Vagina (tissue), 2 donors: ENCODE results near the gene LY6G5C. TPM values are rescaled to one million over a fixed set of nuclear protein-coding genes. Genes with fewer than 3 reads are reported as not detected.
"Not testable (repeated sequence)": the region's sequence is repeated elsewhere in the genome, so short reads cannot be mapped to it uniquely, and the experiment has no call there.

Experiments used
- DNase-seq, 2 donors: peaks; one replicate each; pipeline ENCODE4 v3.0.0-alpha.2; 2017; ENCODE audit errors: extremely low spot score in 2 of 2
- H3K27ac ChIP-seq: fragments of 200-600 bp; sonication (generic); one replicate; pipeline ENCODE4 v1.5.1; 2019
- H3K27me3 ChIP-seq: fragments of 200-600 bp; sonication (generic); one replicate; pipeline ENCODE4 v1.5.1; 2019
- H3K36me3 ChIP-seq, 2 donors: fragments of 200-600 bp; sonication (generic); one replicate each; pipeline ENCODE4 v1.5.1; 2017 to 2019
- H3K4me1 ChIP-seq: fragments of 200-600 bp; sonication (generic); one replicate; pipeline ENCODE4 v1.5.1; 2019
- H3K4me3 ChIP-seq, 2 donors: fragments of 200-600 bp; sonication (generic); 1 replicate in 1 of 2; 2 replicates in 1 of 2; pipeline ENCODE4 v1.5.1; 2016 to 2019
- H3K9me3 ChIP-seq: fragments of 200-600 bp; sonication (generic); one replicate; pipeline ENCODE4 v1.5.1; 2019
- POLR2A ChIP-seq, 2 donors: fragments of 450-650 bp; IDR thresholded peaks; one replicate each; pipeline ENCODE4 v1.6.1; 2017; ENCODE audit warnings: antibody characterized with exemption in 2 of 2, mild to moderate bottlenecking in 2 of 2, moderate library complexity in 2 of 2
- POLR2AphosphoS5 ChIP-seq, 2 donors: sonication (generic); formaldehyde crosslinking; IDR thresholded peaks; one replicate each; pipeline ENCODE4 v1.9.0; 2017; ENCODE audit warnings: antibody characterized with exemption in 2 of 2, mild to moderate bottlenecking in 2 of 2, low read depth in 1 of 2; ENCODE audit not compliant: insufficient read depth in 1 of 2
- intact Hi-C: fragments of 100-400 bp; cut with DNase I; formaldehyde crosslinking; loops from one replicate; pipeline ENCODE4 v1.15.1; 2023
- total RNA-seq: library from RNA; depleted of rRNA; stranded (reverse); fragments of >200 nt; gene quantifications from one replicate; pipeline ENCODE4 v1.2.3, GENCODE V29; 2016
- TF ChIP-seq, protein P1 (sequence below), 3 experiments: fragments of 450-650 bp in 2 of 3; fragments of 200-600 bp in 1 of 3; sonication (generic) in 1 of 3; IDR thresholded peaks; one replicate each; pipeline ENCODE4 v1.5.1; 2017 to 2019; ENCODE audit warnings: antibody characterized with exemption in 3 of 3, mild to moderate bottlenecking in 2 of 3, moderate library complexity in 2 of 3

The LY6G5C gene
- total RNA-seq, 1 donor from 2014 or later, result 1.7 TPM

DNA sequence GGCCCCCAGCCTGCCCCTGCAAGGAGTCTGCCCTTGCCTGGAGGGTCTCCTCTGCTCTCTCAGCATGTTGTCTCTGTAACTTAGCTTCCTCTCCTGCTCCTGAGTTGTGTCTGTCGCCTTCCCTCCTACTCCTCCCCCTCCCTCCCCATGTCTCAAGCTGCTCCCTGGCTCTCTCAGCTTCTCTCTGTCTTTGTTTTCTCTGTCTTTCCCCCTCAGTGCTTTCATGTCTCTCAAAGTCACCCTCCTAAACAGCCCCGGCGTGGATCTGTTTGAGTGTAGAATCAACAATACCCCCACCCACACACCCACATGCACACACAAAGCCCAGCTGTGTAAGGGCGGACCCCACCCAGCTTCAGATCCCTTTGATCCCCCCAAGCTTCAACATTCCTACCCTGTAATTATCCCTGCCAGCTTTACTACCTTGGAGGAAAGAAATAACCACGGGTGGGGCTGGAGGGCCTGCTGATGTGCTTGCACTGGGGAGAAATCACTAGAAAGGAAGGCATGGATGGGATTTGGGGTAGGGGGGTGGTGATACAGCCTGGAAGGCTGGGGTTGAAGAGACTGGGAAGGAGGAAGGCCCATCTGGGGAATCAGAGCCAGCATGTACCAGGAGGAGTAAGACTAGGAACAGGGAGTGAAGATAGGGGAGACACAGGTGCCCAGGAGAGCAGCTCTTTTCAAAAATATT is 33.3 kb upstream of the LY6G5C start:
- H3K4me3 ChIP-seq, result no peak overlapping the region
- H3K9me3 ChIP-seq, result no peaks in the 10 kb centered on the region
- no peak for DNase-seq
- no peaks in the 10 kb centered on the region for H3K27me3 ChIP-seq
- TF ChIP-seq, protein P1, sequence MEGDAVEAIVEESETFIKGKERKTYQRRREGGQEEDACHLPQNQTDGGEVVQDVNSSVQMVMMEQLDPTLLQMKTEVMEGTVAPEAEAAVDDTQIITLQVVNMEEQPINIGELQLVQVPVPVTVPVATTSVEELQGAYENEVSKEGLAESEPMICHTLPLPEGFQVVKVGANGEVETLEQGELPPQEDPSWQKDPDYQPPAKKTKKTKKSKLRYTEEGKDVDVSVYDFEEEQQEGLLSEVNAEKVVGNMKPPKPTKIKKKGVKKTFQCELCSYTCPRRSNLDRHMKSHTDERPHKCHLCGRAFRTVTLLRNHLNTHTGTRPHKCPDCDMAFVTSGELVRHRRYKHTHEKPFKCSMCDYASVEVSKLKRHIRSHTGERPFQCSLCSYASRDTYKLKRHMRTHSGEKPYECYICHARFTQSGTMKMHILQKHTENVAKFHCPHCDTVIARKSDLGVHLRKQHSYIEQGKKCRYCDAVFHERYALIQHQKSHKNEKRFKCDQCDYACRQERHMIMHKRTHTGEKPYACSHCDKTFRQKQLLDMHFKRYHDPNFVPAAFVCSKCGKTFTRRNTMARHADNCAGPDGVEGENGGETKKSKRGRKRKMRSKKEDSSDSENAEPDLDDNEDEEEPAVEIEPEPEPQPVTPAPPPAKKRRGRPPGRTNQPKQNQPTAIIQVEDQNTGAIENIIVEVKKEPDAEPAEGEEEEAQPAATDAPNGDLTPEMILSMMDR (IDR thresholded peaks at IDR 0.05), result no peak
- TF ChIP-seq POLR2A (IDR thresholded peaks at IDR 0.05) (no peak), POLR2AphosphoS5 (IDR thresholded peaks at IDR 0.05; ENCODE audit: insufficient read depth in 1 of 2, low read depth in 1 of 2) (no peak)
- H3K4me1 ChIP-seq, result peaks cover 21% of the 10 kb centered on the region
- intact Hi-C loops, result no loop called here
- H3K27ac ChIP-seq, result peak overlapping the region; percentile 22
- H3K36me3 ChIP-seq, result no peaks in the 10 kb centered on the region

DNA sequence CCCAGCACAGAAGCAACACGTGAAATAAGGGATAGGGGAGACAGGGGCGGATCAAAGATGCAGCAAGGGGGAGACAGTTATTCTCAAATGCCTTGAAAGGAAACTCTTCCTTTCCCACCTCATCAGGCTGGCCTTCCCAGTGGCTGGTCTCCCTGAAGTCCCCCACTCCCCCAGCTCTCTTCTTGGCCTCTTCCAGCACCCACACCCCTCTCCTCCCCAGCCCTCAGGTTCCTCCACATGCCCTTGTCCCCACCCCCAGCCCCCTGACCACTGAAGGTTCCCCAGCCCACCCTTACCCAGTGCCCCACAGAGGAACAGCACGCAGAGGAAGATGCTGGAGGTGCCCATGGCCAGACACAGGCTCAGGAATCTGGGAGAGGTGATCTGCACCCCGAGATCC is 32.6 kb upstream of the LY6G5C start:
- intact Hi-C loops, result no loop called here
- no peak for TF ChIP-seq POLR2AphosphoS5 (IDR thresholded peaks at IDR 0.05; ENCODE audit: insufficient read depth in 1 of 2, low read depth in 1 of 2)
- no peak for TF ChIP-seq POLR2A (IDR thresholded peaks at IDR 0.05)
- TF ChIP-seq, protein P1 (IDR thresholded peaks at IDR 0.05), result no peak
- Histone ChIP-seq H3K4me1 (peaks cover 14% of the 10 kb centered on the region), H3K9me3 (no peaks in the 10 kb centered on the region), H3K27me3 (no peaks in the 10 kb centered on the region), H3K27ac (no peak overlapping the region), H3K4me3 (no peak overlapping the region), H3K36me3 (no peaks in the 10 kb centered on the region)
- DNase-seq, result no peak

DNA sequence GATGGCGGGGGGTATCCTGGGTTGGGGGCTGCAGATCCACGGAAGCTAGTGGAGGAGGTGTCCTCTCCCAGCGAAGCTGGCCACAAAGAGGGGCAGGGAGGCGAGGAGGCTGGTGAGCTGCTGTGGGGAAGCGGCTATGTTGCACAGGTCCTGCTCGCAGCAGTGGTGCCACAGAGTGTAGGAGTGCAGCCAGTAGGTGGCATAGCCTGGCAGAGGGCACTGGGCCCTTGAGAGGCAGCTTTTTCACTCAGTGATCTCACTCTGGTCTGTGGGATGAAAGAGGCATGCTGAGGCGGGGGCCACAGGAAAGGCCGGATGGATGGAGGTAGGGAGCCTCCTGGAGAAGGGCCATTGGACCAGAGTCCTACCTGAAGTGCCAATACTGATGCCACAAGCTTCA is 31.4 kb upstream of the LY6G5C start:
- no peak for TF ChIP-seq POLR2A (IDR thresholded peaks at IDR 0.05)
- TF ChIP-seq POLR2AphosphoS5 (IDR thresholded peaks at IDR 0.05; ENCODE audit: insufficient read depth in 1 of 2, low read depth in 1 of 2), result no peak
- TF ChIP-seq, protein P1 (IDR thresholded peaks at IDR 0.05), result no peak
- H3K9me3 ChIP-seq, result no peaks in the 10 kb centered on the region
- H3K27me3 ChIP-seq, result no peaks in the 10 kb centered on the region
- no peak overlapping the region for H3K27ac ChIP-seq
- no peak for DNase-seq
- intact Hi-C loops, result no loop called here
- no peak overlapping the region for H3K4me3 ChIP-seq
- peaks cover 14% of the 10 kb centered on the region for H3K4me1 ChIP-seq
- H3K36me3 ChIP-seq, result no peaks in the 10 kb centered on the region

DNA sequence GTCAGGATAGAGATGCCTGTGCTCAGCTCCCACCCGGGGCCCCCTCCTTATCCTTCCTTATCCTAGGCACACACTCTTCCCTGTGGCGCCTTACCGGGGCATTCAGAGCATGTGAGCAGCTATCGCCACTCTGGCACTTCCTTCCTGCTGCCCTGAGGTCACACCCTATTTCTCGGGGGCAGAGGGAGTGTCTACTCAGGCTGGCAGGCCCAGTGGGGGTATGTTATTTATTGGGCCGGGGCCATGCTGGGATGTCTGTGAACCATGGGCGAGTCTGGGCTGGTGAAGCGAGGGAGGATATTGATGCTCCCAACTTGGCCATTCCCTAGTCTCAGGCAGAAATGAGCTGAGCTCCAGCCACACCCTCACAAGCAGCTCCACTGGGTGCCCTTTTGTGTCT is 30.4 kb upstream of the LY6G5C start:
- Histone ChIP-seq H3K9me3 (no peaks in the 10 kb centered on the region), H3K36me3 (no peaks in the 10 kb centered on the region), H3K4me3 (no peak overlapping the region), H3K4me1 (peaks cover 14% of the 10 kb centered on the region), H3K27me3 (no peaks in the 10 kb centered on the region), H3K27ac (no peak overlapping the region)
- intact Hi-C loops, result no loop called here
- no peak for DNase-seq
- TF ChIP-seq POLR2AphosphoS5 (IDR thresholded peaks at IDR 0.05; ENCODE audit: insufficient read depth in 1 of 2, low read depth in 1 of 2) (peak in 1 of 2 donors; percentile 25), POLR2A (IDR thresholded peaks at IDR 0.05) (no peak)
- TF ChIP-seq, protein P1 (IDR thresholded peaks at IDR 0.05), result no peak

DNA sequence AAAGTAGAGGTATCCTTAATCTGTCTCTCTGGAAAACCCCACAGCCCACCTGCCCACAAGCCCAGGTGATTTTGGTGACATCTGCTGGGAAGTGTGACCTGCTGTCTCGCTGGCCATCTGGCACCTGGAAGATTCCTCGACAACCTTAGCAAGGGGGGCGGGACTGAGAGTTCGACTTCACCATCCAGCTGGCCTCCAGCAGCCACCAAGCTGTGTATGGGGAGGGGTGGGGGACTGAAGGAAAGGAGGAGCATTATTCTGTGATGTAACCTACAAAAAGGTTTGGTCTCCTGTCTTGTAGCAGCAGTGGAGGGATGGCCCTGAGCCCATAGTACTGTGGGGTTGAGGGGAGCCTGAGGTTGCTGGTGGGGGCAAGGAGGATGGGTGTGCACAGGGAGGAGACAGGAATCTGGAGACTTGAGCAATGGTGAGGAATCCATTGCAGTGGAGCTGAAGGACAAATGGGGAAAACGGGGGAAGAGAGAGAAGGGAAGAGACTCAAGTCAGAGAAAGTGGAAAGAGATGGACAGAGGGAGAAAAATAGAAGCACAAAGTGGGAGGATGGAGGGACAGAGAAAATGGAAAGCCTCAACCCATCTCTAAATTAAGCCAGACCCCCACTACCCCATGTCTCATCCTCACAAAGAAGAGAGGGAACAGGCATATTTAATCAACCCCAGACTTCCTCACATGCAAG is 29.8 kb upstream of the LY6G5C start:
- H3K36me3 ChIP-seq, result no peaks in the 10 kb centered on the region
- TF ChIP-seq POLR2AphosphoS5 (IDR thresholded peaks at IDR 0.05; ENCODE audit: insufficient read depth in 1 of 2, low read depth in 1 of 2), result no peak
- TF ChIP-seq, protein P1 (IDR thresholded peaks at IDR 0.05), result no peak
- no peak for TF ChIP-seq POLR2A (IDR thresholded peaks at IDR 0.05)
- H3K4me1 ChIP-seq, result peaks cover 14% of the 10 kb centered on the region
- H3K9me3 ChIP-seq, result no peaks in the 10 kb centered on the region
- intact Hi-C loops, result no loop called here
- DNase-seq, result no peak
- H3K27ac ChIP-seq, result no peak overlapping the region
- H3K4me3 ChIP-seq, result no peak overlapping the region
- H3K27me3 ChIP-seq, result no peaks in the 10 kb centered on the region

DNA sequence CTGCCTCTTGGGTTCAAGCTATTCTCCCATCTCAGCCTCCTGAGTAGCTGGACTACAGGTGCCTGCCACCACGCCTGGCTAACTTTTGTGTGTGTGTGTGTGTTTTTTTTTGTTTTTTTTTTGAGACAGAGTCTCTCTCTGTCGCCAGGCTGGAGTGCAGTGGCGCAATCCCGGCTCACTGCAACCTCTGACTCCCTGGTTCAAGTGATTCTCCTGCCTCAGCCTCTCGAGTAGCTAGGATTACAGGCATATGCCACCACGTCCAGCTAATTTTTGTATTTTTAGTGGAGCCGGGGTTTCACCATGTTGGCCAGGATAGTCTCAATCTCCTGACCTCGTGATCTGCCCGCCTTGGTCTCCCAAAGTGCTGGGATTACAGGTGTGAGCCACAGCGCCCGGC is 28.3 kb upstream of the LY6G5C start:
- H3K27ac ChIP-seq, H3K4me3 ChIP-seq, H3K27me3 ChIP-seq, intact Hi-C loops, H3K9me3 ChIP-seq, DNase-seq, H3K36me3 ChIP-seq: not testable (repeated sequence)
- H3K4me1 ChIP-seq, result peaks cover 10% of the 10 kb centered on the region
